H1 (cell line): ENCODE data around the gene CHRNA4. TPM values are rescaled to one million over a fixed set of nuclear protein-coding genes. Genes with fewer than 3 reads are reported as not detected.

Source experiments
- ATF3 ChIP-seq: IDR thresholded peaks from 2 replicates; pipeline ENCODE4 v1.6.1; 2011; ENCODE audit warnings: low read depth, mild to moderate bottlenecking, low read length; ENCODE audit not compliant: insufficient read depth
- BRCA1 ChIP-seq: IDR thresholded peaks from 2 replicates; pipeline ENCODE4 v1.6.1; 2012; ENCODE audit warnings: low read depth, low read length, improper control_type of control experiment
- EP300 ChIP-seq, 2 experiments: IDR thresholded peaks; 1 replicate in 1 of 2; 2 replicates in 1 of 2; pipeline ENCODE4 v1.6.1; 2011 to 2012; ENCODE audit warnings: low read depth in 2 of 2, low read length in 2 of 2, mild to moderate bottlenecking in 2 of 2, borderline replicate concordance in 1 of 2, inconsistent platforms in 1 of 2, moderate library complexity in 1 of 2
- RBBP5 ChIP-seq: IDR thresholded peaks from 2 replicates; pipeline ENCODE4 v1.7.1; 2012; ENCODE audit warnings: low read depth, mild to moderate bottlenecking, inconsistent platforms, low read length, moderate library complexity, borderline replicate concordance
- polyA plus RNA-seq, 7 experiments: library from polyadenylated mRNA; depleted of rRNA in 3 of 7; stranded (reverse) in 5 of 7; unstranded in 2 of 7; fragments of >200 nt in 5 of 7; fragments of 200-250 nt in 2 of 7; gene quantifications; 1 replicate in 5 of 7; 2 replicates in 1 of 7; 4 replicates in 1 of 7; pipeline versions ENCODE4 v1.2.1 to v1.2.3, GENCODE V29; 2011 to 2013; ENCODE audit warnings: missing spikeins in 2 of 7, mixed read lengths in 2 of 7
- total RNA-seq: library from RNA; stranded (reverse); fragmentation: NEBNext Ultra II Directional; extraction: Animal tissue kit (Norgen Biotek cat#: 25700); gene quantifications from 2 replicates; pipeline ENCODE4 v1.2.1, GENCODE V29; 2021

CHRNA4 gene
- total and polyA plus RNA-seq, 2 of the 8 experiments (the other 6 are each of a cell fraction or from before 2014, with no cell fraction given) = 4.3 to 5.7 TPM

GRCh38 chr20:63328718-63329275 lies 32.4 kb downstream of the CHRNA4 start (continued):
- TF ChIP-seq RBBP5 (no peak), BRCA1 (no peak), ATF3 (no peak), EP300 (IDR thresholded peaks at IDR 0.05; ENCODE audit: borderline replicate concordance in 1 of 2, low read depth in 2 of 2, low read length in 2 of 2) (no peak)
